HG02973 (cell line): ENCODE results near the gene PAFAH1B1.

ENCODE experiments used
- ATAC-seq: cut with Tn5 transposase; IDR thresholded peaks from one replicate; pipeline ENCODE4 v1.9.1; 2021; ENCODE audit warnings: moderate library complexity; ENCODE audit not compliant: unreplicated experiment

The PAFAH1B1 gene

GRCh38 chr17:2712300-2713043 lies 119.0 kb downstream of the PAFAH1B1 start:
- no peak for ATAC-seq

GRCh38 chr17:2713881-2714280 lies 120.4 kb downstream of the PAFAH1B1 start:
- no peak for ATAC-seq

DNA sequence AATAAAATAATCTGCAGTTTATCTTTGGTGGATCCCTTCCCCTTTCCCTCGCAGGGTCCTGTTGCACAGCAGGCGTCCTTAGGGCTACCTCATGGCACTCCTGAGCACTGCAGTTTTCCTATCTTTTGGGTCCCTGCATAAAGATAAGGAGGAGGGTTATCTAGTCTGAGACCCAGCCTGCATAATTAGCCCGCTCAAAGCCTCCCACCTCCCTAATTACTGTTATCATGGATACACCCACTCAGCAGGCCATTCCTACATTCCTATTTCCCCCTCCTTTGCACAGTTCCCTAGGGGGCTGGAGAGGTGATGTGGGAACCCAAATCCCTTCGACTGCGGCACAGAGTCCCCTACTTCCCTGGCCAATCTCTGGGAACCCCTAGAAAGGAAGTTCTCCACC lies 123.2 kb downstream of the PAFAH1B1 start:
- ATAC-seq: no peak

DNA sequence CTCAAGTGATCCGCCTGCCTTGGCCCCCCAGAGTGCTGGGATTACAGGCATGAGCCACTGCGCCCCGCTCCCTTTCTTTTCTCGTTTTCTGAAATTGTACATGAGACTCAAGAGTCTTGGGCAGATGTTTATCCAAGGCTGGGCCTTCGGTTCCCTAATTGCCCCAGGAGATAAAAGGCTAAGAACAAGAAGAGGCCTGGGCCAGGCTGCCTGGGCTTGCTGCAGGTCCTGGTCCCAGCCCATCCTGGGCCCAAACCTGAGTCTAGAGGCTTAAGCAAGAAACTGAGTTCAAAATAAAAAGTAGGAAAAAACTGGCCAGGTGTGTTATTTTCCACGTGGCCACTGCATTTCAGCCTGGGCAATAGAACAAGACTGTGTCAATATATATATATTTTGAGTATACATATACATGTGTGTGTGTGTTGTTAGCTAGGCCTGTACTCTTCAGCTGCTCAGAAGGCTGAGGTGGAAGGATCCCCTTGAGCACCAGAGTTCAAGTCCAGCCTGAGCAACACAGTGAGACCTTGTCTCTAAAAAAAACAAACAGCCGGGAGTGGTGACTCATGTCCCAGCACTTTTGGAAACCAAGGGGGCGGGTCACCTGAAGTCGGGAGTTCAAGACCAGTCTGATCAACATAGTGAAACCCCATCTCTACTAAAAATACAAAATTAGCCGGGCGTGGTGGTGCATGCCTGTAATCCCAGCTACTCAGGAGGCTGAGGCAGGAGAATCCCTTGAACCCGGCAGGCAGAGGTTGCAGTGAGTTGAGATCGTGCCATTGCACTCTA lies 124.9 kb downstream of the PAFAH1B1 start:
- ATAC-seq: no peak

DNA sequence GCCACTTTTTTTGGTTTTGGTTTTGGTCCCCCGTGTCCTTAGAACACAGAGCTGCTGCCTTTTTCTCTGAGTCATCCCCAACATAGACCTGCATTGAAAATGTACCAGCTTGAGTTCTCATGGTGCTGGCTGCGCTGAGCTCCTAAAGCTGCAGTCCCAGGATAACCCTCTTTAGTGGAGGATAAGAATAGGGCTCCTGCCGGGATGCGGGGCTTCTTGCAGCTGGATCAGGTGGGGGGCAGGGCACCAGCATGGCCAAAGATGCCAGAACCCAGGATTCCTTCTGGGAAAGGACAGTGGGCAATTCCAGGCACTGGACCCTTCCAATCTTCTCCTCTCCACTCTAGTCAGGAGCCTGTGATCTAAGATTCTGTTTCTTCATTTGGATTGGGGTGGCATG lies 126.4 kb downstream of the PAFAH1B1 start:
- no peak for ATAC-seq

DNA sequence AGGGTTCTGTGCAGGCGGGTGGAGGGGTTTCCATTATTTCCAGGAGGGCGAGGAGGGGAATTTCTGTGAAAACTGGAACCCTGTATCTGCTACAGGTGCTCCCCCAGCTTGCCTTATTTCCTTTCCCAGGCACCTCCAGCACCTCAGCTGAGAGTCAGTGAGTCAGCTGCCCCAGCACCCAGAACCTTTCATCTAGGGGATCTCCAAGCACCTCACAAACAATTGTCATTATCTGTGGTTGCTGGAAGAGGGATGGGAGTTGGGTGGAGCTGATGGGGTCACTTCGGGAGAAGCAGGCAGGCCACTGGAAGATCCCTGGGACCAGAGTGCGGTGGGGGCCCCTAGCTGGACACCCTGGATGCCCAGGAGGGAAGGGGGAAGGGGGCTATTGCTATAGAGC lies 128.1 kb downstream of the PAFAH1B1 start:
- ATAC-seq: no peak

DNA sequence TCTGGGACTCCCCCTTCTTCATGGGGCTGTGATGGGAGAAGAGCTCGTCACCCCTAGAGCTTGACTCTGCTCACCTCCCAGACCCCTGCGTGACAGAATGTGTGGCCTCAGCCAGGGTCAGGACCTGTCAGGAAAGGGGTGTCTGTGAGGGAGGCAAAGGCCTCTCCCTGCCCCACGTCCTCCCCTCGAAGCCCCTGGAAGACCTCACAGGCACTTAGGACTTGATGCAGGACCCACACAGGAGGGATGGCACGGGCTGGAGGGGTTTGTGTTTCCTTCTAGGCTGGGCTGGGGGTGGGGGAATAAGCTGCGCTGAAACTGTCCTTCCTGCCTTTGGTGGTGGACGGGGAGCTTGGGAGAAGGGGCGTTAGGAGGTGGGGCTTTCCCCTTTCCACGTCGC lies 129.2 kb downstream of the PAFAH1B1 start:
- ATAC-seq: no peak

DNA sequence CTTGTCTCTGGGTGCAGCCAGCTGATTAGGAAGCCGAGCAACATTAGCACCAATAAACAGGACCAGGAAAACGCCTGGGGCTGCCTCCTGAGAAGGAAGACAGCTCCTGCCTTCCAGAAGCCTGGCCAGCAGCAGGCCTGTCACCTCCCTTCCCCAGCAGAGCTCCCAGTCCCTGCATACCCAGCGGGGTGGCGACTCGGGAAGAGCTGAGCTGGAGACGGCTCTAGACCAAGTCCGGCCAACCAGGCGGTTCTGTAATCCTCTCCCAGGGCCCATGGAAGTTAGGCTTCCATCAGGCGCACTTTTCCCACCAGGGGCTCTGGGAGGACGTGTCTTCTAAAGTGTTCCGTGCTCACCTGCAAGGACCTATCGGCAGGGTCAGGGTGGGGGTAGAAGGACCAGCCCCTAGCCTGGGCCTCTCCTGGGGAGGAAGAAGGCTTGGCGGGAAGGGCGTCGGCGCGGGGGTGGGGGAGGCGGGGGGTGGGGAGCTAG lies 130.1 kb downstream of the PAFAH1B1 start:
- no peak for ATAC-seq

GRCh38 chr17:2723997-2724783 lies 130.7 kb downstream of the PAFAH1B1 start:
- ATAC-seq: no peak

DNA sequence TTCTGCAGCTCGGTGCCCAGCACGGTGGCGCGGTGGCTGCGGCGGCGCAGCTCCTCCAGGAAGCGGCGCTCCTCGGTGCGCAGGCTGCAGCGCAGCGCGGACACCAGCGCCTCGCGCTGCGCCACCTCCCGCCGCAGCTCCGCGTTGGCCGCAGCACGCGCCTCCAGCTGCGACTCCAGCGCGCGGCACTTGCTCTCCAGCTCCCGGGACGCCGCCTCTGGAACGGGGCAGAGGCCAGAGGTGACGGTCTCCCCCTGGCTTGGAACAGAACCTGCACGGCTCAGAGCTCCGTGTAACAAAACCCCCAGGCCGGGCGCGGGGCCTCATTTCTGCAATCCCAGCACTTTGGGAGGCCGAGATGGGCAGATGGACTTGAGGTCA lies 131.3 kb downstream of the PAFAH1B1 start:
- no peak for ATAC-seq

- no peak for ATAC-seq
Observed at GRCh38 chr17:2730764-2731353, 137.4 kb downstream of the PAFAH1B1 start.

- ATAC-seq: no peak
Observed at GRCh38 chr17:2731807-2732206, 138.4 kb downstream of the PAFAH1B1 start.

DNA sequence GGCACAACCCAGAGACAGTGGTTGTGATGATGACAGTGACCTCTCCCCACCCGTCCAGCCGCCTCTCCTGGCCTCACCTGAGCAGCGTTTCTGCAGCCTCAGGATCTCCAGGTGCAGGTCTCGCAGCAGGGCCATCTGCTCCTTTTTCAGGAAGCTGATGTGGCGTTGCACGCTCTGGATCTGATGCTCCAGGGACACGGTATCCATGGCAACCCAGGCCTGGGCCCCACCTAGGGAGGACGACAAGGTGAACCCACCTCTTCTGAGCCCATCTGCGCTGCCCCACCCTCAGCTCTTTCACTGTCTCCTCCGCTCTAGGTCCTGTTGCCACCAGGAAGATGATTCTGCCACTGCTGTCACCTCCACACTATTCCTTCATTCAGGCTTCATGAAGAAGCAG lies 141.5 kb downstream of the PAFAH1B1 start:
- no peak for ATAC-seq
